Measurements from ENCODE around the gene CNOT3. TPM values are rescaled to one million over a fixed set of nuclear protein-coding genes. Genes with fewer than 3 reads are reported as not detected.

CNOT3 gene
- total and polyA plus RNA-seq, 2 donors = 7.6 to 27.8 TPM

- Histone ChIP-seq H3K36me3 (ENCODE audit: control insufficient read depth in 2 of 2, insufficient read depth in 2 of 2, low read length in 1 of 2) (peaks cover 49 to 62% of the 10 kb centered on the region in 2 donors), H3K9me3 (ENCODE audit: control insufficient read depth in 2 of 2, insufficient read depth in 1 of 2, low read length in 1 of 2) (peaks cover 2 to 4% of the 10 kb centered on the region in 2 donors), H3K4me1 (ENCODE audit: control insufficient read depth in 2 of 2, insufficient read depth in 2 of 2, low read length in 2 of 2) (no peaks in the 10 kb centered on the region), H3K27me3 (ENCODE audit: control insufficient read depth in 2 of 2, insufficient read depth in 1 of 2, low read length in 1 of 2) (no peaks in the 10 kb centered on the region), H3K27ac (ENCODE audit: low read depth in 1 of 2, low read length in 1 of 2) (no peak overlapping the region), H3K4me3 (ENCODE audit: low read length in 2 of 2) (no peak overlapping the region)
- 99% methylated on average over 41 of the region's 41 CpGs for WGBS
- no peak for DNase-seq (ENCODE audit: low read depth in 6 of 9, low spot score in 9 of 9)
Measured at GRCh38 chr19:54128796-54129616, 8.6 kb upstream of the CNOT3 start.

- Histone ChIP-seq H3K27me3 (ENCODE audit: control insufficient read depth in 2 of 2, insufficient read depth in 1 of 2, low read length in 1 of 2) (no peaks in the 10 kb centered on the region), H3K9me3 (ENCODE audit: control insufficient read depth in 2 of 2, insufficient read depth in 1 of 2, low read length in 1 of 2) (peaks cover 2 to 4% of the 10 kb centered on the region in 2 donors), H3K27ac (ENCODE audit: low read depth in 1 of 2, low read length in 1 of 2) (no peak overlapping the region), H3K36me3 (ENCODE audit: control insufficient read depth in 2 of 2, insufficient read depth in 2 of 2, low read length in 1 of 2) (peaks cover 44 to 56% of the 10 kb centered on the region in 2 donors), H3K4me1 (ENCODE audit: control insufficient read depth in 2 of 2, insufficient read depth in 2 of 2, low read length in 2 of 2) (no peaks in the 10 kb centered on the region), H3K4me3 (ENCODE audit: low read length in 2 of 2) (no peak overlapping the region)
- 97% methylated on average over 20 of the region's 20 CpGs for WGBS
- DNase-seq (ENCODE audit: low read depth in 6 of 9, low spot score in 9 of 9) = no peak
Measured at GRCh38 chr19:54129617-54129996, 8.0 kb upstream of the CNOT3 start.

GRCh38 chr19:54133312-54133956 is 4.1 kb upstream of the CNOT3 start:
- WGBS = 94% methylated on average over 10 of the region's 10 CpGs
- H3K4me1 ChIP-seq (ENCODE audit: control insufficient read depth in 2 of 2, insufficient read depth in 2 of 2, low read length in 2 of 2) = peaks cover 12 to 13% of the 10 kb centered on the region in 2 donors
- no peak overlapping the region for H3K4me3 ChIP-seq (ENCODE audit: low read length in 2 of 2)
- peak in 2 of 9 donors; percentile 55 to 60 for DNase-seq (ENCODE audit: low read depth in 6 of 9, low spot score in 9 of 9)
- peaks cover 26 to 27% of the 10 kb centered on the region in 2 donors for H3K36me3 ChIP-seq (ENCODE audit: control insufficient read depth in 2 of 2, insufficient read depth in 2 of 2, low read length in 1 of 2)
- no peak overlapping the region for H3K27ac ChIP-seq (ENCODE audit: low read depth in 1 of 2, low read length in 1 of 2)
- H3K9me3 ChIP-seq (ENCODE audit: control insufficient read depth in 2 of 2, insufficient read depth in 1 of 2, low read length in 1 of 2) = peaks cover 2 to 4% of the 10 kb centered on the region in 2 donors
- H3K27me3 ChIP-seq (ENCODE audit: control insufficient read depth in 2 of 2, insufficient read depth in 1 of 2, low read length in 1 of 2) = peaks cover 0 to 4% of the 10 kb centered on the region in 2 donors

- WGBS = 79% methylated on average over 2 of the region's 2 CpGs
- Histone ChIP-seq H3K9me3 (ENCODE audit: control insufficient read depth in 2 of 2, insufficient read depth in 1 of 2, low read length in 1 of 2) (peaks cover 2 to 4% of the 10 kb centered on the region in 2 donors), H3K27me3 (ENCODE audit: control insufficient read depth in 2 of 2, insufficient read depth in 1 of 2, low read length in 1 of 2) (peaks cover 0 to 4% of the 10 kb centered on the region in 2 donors), H3K36me3 (ENCODE audit: control insufficient read depth in 2 of 2, insufficient read depth in 2 of 2, low read length in 1 of 2) (peaks cover 20 to 23% of the 10 kb centered on the region in 2 donors), H3K4me3 (ENCODE audit: low read length in 2 of 2) (no peak overlapping the region), H3K4me1 (ENCODE audit: control insufficient read depth in 2 of 2, insufficient read depth in 2 of 2, low read length in 2 of 2) (peaks cover 18 to 19% of the 10 kb centered on the region in 2 donors), H3K27ac (ENCODE audit: low read depth in 1 of 2, low read length in 1 of 2) (no peak overlapping the region)
- no peak for DNase-seq (ENCODE audit: low read depth in 6 of 9, low spot score in 9 of 9)
Measured at GRCh38 chr19:54133957-54134590, 3.5 kb upstream of the CNOT3 start.

- Histone ChIP-seq H3K36me3 (ENCODE audit: control insufficient read depth in 2 of 2, insufficient read depth in 2 of 2, low read length in 1 of 2) (peaks cover 21 to 23% of the 10 kb centered on the region in 2 donors), H3K4me3 (ENCODE audit: low read length in 2 of 2) (peak overlapping the region; percentile 47 to 56), H3K27ac (ENCODE audit: low read depth in 1 of 2, low read length in 1 of 2) (peak overlapping the region; percentile 62 to 82), H3K4me1 (ENCODE audit: control insufficient read depth in 2 of 2, insufficient read depth in 2 of 2, low read length in 2 of 2) (peaks cover 28 to 33% of the 10 kb centered on the region in 2 donors), H3K9me3 (ENCODE audit: control insufficient read depth in 2 of 2, insufficient read depth in 1 of 2, low read length in 1 of 2) (peaks cover 2 to 4% of the 10 kb centered on the region in 2 donors), H3K27me3 (ENCODE audit: control insufficient read depth in 2 of 2, insufficient read depth in 1 of 2, low read length in 1 of 2) (peaks cover 0 to 4% of the 10 kb centered on the region in 2 donors)
- 7% methylated on average over 30 of the region's 30 CpGs for WGBS
- peak in 1 of 9 donors; percentile 19 for DNase-seq (ENCODE audit: low read depth in 6 of 9, low spot score in 9 of 9)
Measured at GRCh38 chr19:54136086-54136863, 1.3 kb upstream of the CNOT3 start.

- H3K4me3 ChIP-seq (ENCODE audit: low read length in 2 of 2) = peak overlapping the region; percentile 69 to 98
- peaks cover 28 to 33% of the 10 kb centered on the region in 2 donors for H3K4me1 ChIP-seq (ENCODE audit: control insufficient read depth in 2 of 2, insufficient read depth in 2 of 2, low read length in 2 of 2)
- peaks cover 22 to 27% of the 10 kb centered on the region in 2 donors for H3K36me3 ChIP-seq (ENCODE audit: control insufficient read depth in 2 of 2, insufficient read depth in 2 of 2, low read length in 1 of 2)
- H3K27me3 ChIP-seq (ENCODE audit: control insufficient read depth in 2 of 2, insufficient read depth in 1 of 2, low read length in 1 of 2) = peaks cover 0 to 4% of the 10 kb centered on the region in 2 donors
- peak overlapping the region; percentile 82 to 87 for H3K27ac ChIP-seq (ENCODE audit: low read depth in 1 of 2, low read length in 1 of 2)
- peak; percentile 97 to 100 (median 99) for DNase-seq (ENCODE audit: low read depth in 6 of 9, low spot score in 9 of 9)
- WGBS = under 1% methylated on average over 46 of the region's 46 CpGs
- peaks cover 2 to 4% of the 10 kb centered on the region in 2 donors for H3K9me3 ChIP-seq (ENCODE audit: control insufficient read depth in 2 of 2, insufficient read depth in 1 of 2, low read length in 1 of 2)
Measured at GRCh38 chr19:54136864-54137698, 481 bp upstream of the CNOT3 start.

GRCh38 chr19:54138489-54139256 is 1.1 kb downstream of the CNOT3 start:
- Histone ChIP-seq H3K4me1 (ENCODE audit: control insufficient read depth in 2 of 2, insufficient read depth in 2 of 2, low read length in 2 of 2) (peaks cover 28 to 33% of the 10 kb centered on the region in 2 donors), H3K9me3 (ENCODE audit: control insufficient read depth in 2 of 2, insufficient read depth in 1 of 2, low read length in 1 of 2) (peaks cover 0 to under 1% of the 10 kb centered on the region in 2 donors), H3K36me3 (ENCODE audit: control insufficient read depth in 2 of 2, insufficient read depth in 2 of 2, low read length in 1 of 2) (peaks cover 34 to 43% of the 10 kb centered on the region in 2 donors), H3K27ac (ENCODE audit: low read depth in 1 of 2, low read length in 1 of 2) (no peak overlapping the region), H3K4me3 (ENCODE audit: low read length in 2 of 2) (peak overlapping the region; percentile 69 to 98), H3K27me3 (ENCODE audit: control insufficient read depth in 2 of 2, insufficient read depth in 1 of 2, low read length in 1 of 2) (peaks cover 0 to 4% of the 10 kb centered on the region in 2 donors)
- no peak for DNase-seq (ENCODE audit: low read depth in 6 of 9, low spot score in 9 of 9)
- 53% methylated on average over 31 of the region's 31 CpGs for WGBS

All from thymus (tissue), 11 donors.